Measurements from ENCODE around the gene MRFAP1L1.
"Not testable (repeated sequence)": the region's sequence is repeated elsewhere in the genome, so short reads cannot be mapped to it uniquely, and the experiment has no call there.

The MRFAP1L1 gene

GRCh38 chr4:6688879-6689505 is 20.7 kb downstream of the MRFAP1L1 start:
- peak; percentile 70 for DNase-seq (ENCODE audit: low read depth)

DNA sequence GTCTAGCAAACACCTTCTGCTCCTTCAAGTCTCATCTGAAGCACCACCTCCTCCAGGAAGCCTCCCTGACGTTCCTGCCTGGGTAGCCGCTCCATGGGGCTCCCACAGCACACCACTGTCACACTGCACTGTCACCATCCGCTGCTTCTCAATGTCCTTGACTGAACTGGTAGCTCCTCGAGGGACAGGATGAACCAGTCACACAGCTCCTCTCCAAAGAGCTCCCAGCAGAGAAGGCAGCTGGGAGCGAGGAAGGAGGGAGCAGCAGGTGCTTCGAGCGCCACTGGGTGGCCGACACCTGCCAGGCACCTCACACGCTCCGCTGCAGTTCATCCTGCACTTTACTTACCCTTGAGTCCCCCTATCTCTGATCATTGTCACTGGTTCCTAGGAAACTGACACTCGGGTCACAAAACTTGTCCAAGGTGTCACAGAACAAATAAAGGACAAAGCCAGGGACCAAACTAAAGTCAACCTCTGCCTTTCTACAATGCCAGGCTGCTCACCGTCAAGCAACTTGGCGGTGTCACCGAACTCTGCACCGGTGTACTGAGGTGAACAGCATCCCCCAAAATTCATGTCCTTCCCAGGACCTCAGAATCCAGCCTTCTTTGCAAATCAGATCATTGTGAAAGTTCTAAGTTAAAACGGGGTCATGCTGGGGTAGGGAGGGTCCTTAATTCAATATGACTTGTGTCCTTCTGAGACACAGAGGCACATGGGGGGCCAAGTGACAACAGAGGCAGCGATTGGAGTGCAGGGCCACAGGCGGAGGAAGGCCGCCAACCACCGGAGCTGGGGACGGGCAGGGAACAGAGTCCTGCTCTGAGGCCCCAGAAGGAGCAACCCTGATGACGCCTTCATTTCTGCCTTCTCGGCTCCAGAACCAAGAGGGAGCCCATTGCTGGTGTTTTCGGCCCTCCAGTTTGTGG is 21.5 kb downstream of the MRFAP1L1 start:
- no peak for DNase-seq (ENCODE audit: low read depth)

DNA sequence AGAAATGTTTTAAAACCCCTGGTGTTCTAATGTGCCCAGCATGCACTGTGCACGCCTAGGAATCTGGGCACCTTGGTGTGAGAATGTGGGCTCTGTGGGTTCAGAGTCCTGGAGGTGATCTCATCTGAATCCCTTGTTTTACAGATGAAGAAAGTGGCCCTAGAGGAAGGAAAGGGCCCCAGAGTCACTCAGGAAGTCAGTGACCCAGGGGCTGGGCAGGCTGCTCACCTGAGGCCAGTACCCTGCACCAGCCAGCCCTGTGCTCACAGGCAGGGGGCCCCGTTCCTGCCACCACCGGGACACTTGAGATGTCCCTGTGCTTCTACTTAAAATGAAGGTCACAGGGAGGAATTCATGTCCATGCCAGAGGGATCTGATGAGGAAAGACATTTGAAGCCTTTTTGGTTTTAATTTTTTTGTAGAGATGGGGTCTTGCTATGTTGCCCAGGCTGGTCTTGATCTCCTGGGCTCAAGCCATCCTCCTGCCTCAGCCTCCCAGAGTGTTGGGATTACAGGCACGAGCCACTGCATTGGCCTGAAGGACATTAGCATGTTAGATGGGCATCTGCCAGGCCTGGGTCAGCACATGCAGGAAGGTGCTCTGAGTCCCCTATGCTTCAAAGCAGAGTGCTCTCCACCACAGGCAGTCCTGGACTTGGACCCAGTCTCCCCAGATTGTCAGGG is 23.4 kb downstream of the MRFAP1L1 start:
- no peak for DNase-seq (ENCODE audit: low read depth)

DNA sequence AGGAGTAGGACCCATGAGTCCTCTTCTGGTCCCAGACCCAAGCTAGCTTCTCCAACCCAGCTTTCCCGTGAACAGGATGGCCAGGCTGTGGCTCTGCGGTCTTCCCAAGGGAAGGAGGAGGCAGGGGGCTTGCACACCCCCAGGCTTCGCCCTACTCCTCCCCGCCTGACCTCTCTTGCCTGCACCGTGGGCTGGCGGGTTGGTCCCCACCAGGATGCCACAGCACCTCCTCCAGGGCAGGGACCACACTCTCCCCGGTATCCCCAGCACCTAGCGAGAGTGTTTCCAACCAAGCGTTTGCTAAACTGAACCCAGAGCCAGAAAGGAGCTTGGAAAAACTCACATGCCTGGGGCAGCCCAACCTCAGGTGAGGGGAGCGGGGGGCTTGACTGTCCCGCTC is 25.0 kb downstream of the MRFAP1L1 start:
- no peak for DNase-seq (ENCODE audit: low read depth)

DNA sequence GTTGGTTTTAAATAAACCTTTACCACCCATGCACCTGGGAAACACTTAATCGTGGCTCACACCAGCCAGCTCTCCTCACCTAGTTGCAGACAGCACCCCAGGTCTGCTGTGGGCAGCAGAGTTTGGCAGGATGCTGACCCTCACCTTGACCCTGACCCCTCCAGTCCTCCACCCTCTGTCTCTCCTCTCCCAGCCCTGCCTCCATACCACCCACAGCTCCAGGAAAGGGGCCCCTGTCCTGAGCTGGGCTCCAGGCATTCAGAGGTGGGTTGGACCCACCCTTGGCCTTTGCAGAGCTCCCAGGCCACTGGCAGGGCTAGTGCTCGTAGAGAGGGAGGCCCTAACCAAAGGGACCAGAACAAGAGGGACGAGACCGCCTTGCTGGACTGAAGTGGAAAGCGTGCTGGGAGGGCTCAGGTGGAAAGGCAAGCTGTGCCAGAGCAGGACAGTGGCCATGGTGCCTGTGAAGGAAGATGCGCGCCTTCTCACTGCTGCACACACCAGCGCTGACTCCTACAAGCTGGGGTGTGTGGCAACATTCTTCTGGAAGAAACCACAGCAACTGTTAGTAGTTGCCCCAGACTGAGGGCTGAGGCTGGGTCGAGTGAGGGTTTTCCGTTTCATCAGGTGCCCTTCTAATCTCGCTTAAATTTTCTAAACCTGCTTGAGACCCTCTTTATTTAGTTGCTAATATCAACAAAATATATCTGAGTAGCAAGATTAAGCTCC is 26.6 kb downstream of the MRFAP1L1 start:
- DNase-seq (ENCODE audit: low read depth): no peak

DNA sequence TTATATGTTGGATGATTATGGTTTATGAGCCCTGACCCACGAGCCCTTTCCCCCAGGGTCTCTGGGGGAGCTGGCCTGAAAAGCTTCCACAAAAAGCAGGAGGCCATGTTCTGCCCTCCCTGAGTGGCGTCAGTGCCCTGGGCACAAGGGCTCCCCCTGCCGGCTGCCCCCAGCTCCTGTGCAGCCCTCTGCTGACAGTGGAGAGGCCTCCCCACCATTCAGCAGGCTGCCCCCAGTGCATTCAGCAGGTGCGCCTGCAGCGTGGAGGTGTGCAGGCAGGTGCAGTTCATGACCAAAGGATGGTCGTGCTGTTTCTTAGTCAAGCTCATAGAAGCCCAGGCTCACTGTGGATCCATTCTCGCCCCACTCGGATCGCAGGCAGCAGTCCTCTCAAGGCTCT is 28.5 kb downstream of the MRFAP1L1 start:
- DNase-seq (ENCODE audit: low read depth): no peak

- no peak for DNase-seq (ENCODE audit: low read depth)
These were observed 29.2 kb downstream of the MRFAP1L1 start for GRCh38 chr4:6680372-6681034.

- DNase-seq (ENCODE audit: low read depth): no peak
These were observed 32.7 kb downstream of the MRFAP1L1 start for GRCh38 chr4:6676722-6677558.

DNA sequence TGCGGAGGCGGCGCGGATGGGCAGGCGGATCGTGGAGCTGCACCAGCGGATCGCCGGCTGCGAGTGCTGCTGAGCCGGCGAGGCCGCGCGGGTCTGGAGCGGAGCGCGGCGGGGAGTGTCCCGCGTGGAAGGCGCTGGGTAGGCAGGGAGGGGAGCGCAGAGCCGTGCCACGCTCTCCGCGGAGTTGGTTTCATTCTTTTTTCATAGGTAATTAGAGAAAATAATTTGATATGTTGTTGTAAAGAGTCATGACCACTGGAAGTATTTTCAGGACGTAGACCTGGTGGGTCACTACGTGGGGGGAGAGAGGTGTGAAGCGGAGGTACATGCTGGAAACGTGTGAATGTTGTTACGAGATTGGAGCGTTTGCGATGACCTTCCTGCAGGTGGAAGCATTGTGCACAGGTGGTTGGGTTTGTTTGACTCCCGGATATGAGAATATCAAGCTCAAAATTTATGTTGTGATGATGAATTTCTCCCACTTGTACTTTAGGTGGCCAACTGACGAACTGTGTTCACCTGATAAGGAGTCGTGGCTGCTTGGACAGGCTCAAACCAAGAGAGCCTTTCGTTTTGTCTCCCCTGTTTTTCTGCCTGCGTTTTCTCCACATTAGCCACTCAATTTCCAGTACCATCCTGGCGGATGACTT is 35.0 kb downstream of the MRFAP1L1 start:
- DNase-seq (ENCODE audit: low read depth): peak; percentile 52

DNA sequence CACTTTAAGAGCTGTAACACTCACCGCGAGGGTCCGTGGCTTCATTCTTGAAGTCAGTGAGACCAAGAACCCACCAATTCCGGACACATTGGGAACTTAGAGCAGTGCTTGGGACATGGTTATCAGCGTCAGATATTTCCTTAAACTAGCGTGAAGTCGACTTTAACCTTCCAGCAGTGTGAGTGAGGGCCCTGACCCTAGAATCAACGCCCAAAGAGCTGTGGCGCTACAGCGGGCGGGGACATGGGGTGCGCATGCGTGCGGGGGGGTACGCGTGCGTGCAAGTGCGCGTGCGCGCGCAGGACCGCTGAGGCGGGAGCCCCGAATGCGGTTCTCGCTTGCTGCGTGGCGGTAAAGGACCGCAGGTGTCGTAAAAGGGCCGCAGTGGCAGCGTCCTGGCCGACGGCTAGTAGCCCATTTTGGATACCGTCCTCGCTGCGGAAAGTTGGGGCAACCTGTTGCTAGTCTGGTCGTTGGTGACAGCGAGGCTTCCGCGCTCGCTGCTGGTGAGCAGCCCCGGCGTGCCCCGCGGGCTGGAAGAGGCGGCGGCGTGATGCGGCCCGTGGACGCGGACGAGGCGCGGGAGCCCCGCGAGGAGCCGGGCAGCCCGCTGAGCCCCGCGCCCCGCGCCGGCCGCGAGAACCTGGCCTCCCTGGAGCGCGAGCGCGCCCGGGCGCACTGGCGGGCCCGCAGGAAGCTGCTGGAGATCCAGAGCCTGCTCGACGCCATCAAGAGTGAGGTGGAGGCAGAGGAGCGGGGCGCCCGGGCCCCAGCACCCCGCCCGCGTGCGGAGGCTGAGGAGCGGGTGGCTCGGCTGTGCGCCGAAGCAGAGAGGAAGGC is 35.8 kb downstream of the MRFAP1L1 start:
- DNase-seq (ENCODE audit: low read depth): peak; percentile 89

DNA sequence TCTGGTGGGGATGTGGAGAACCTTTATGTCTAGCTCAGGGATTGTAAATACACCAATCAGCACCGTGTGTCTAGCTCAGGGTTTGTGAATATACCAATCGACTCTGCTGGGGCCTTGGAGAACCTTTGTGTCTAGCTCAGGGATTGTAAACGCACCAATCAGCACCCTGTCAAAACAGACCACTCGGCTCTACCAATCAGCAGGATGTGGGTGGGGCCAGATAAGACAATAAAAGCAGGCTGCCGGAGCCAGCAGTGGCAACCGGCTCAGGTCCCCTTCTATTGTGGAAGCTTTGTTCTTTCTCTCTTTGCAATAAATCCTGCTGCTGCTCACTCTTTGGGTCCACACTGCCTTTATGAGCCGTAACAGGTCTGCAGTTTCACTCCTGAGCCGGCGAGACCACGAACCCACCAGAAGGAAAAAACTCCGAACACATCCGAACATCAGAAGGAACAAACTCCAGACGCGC is 36.4 kb downstream of the MRFAP1L1 start:
- DNase-seq (ENCODE audit: low read depth): not testable (repeated sequence)

- DNase-seq (ENCODE audit: low read depth): not testable (repeated sequence)
These were observed 37.0 kb downstream of the MRFAP1L1 start for GRCh38 chr4:6672541-6673190.

- no peak for DNase-seq (ENCODE audit: low read depth)
These were observed 37.5 kb downstream of the MRFAP1L1 start for GRCh38 chr4:6672131-6672530.

DNA sequence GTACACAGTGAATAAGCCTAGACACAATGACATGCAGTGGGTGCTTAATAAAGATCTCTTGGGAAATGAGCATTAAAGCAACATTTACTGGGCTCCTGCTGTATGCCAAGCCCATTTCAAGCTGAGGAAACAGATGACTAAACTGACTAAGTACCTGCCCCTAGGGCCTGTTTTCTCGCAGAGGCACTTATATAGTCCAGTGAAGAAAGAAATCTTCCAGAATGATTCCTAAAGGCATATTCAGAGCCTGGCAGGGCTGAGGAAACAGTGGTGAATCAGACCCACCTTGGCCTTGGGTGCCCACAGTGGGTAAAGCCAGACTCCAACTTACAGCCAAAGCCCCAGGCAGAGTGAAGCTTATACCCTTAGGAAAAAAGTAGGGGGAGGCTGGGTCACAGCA is 38.0 kb downstream of the MRFAP1L1 start:
- no peak for DNase-seq (ENCODE audit: low read depth)

DNA sequence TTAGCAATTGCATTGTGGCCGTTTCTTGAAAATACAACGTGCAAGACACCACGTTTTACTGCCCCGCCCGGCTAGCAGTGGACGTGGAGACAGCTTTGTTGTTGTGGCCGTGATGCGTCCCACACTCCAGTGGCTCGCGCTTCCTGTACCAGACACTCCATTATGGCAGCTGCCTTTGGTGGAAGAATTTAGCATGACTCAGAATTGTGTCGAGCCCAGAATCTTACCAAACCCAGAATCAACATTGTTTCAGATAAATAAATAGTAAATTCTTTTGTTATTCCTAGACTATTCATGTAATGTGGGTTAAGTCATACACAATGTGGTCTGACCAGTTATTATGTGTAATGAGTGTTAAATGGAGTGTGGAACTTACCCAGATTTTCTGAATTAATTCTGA is 41.3 kb downstream of the MRFAP1L1 start:
- DNase-seq (ENCODE audit: low read depth): no peak

- no peak for DNase-seq (ENCODE audit: low read depth)
These were observed 44.4 kb downstream of the MRFAP1L1 start for GRCh38 chr4:6665320-6665654.

GRCh38 chr4:6663596-6664393 is 45.9 kb downstream of the MRFAP1L1 start:
- no peak for DNase-seq (ENCODE audit: low read depth)

- DNase-seq (ENCODE audit: low read depth): no peak
These were observed 47.1 kb downstream of the MRFAP1L1 start for GRCh38 chr4:6662591-6662990.

All from activated T-helper 9 cell treated with anti-CD3 and anti-CD28 coated beads, Interleukin-2, amount 50 U/mL, for 16 hours (primary cell).